HEK293T (cell line): ENCODE data around the gene SATB1.

Experiments
- ARNT ChIP-seq: fragments of 450-650 bp; IDR thresholded peaks from 2 replicates; pipeline ENCODE4 v1.6.1; 2017; ENCODE audit warnings: mild to moderate bottlenecking
- BHLHE40 ChIP-seq: fragments of 450-650 bp; IDR thresholded peaks from 2 replicates; pipeline ENCODE4 v1.6.1; 2016; ENCODE audit warnings: mild to moderate bottlenecking, moderate library complexity, borderline replicate concordance
- CTBP1 ChIP-seq: fragments of 450-650 bp; IDR thresholded peaks from 2 replicates; pipeline ENCODE4 v1.6.1; 2016; ENCODE audit warnings: borderline replicate concordance
- ELF4 ChIP-seq: fragments of 450-650 bp; IDR thresholded peaks from 2 replicates; pipeline ENCODE4 v1.6.1; 2017; ENCODE audit warnings: antibody characterized with exemption
- FOXA1 ChIP-seq: fragments of 450-650 bp; IDR thresholded peaks from 2 replicates; pipeline ENCODE4 v1.6.1; 2016; ENCODE audit warnings: mild to moderate bottlenecking
- FOXK2 ChIP-seq: fragments of 450-650 bp; IDR thresholded peaks from 2 replicates; pipeline ENCODE4 v1.6.1; 2016; ENCODE audit warnings: mild to moderate bottlenecking
- FOXM1 ChIP-seq: fragments of 450-650 bp; IDR thresholded peaks from 2 replicates; pipeline ENCODE4 v1.6.1; 2017; ENCODE audit warnings: mild to moderate bottlenecking, borderline replicate concordance
- LEF1 ChIP-seq: fragments of 450-650 bp; IDR thresholded peaks from 2 replicates; pipeline ENCODE4 v1.6.1; 2017; ENCODE audit warnings: mild to moderate bottlenecking, borderline replicate concordance
- NFRKB ChIP-seq: fragments of 450-650 bp; IDR thresholded peaks from 2 replicates; pipeline ENCODE4 v1.6.1; 2016; ENCODE audit warnings: mild to moderate bottlenecking, moderate library complexity
- PKNOX1 ChIP-seq: fragments of 450-650 bp; IDR thresholded peaks from 2 replicates; pipeline ENCODE4 v1.6.1; 2016
- SP1 ChIP-seq: fragments of 450-650 bp; IDR thresholded peaks from 2 replicates; pipeline ENCODE4 v1.6.1; 2017
- SUZ12 ChIP-seq: fragments of 450-650 bp; IDR thresholded peaks from 2 replicates; pipeline ENCODE4 v1.6.1; 2016; ENCODE audit warnings: mild to moderate bottlenecking
- TARDBP ChIP-seq: fragments of 450-650 bp; IDR thresholded peaks from 2 replicates; pipeline ENCODE4 v1.6.1; 2016
- ZNF384 ChIP-seq: fragments of 450-650 bp; IDR thresholded peaks from 2 replicates; pipeline ENCODE4 v1.6.1; 2016

GRCh38 chr3:18308096-18308650 lies 117.0 kb downstream of the SATB1 start:
- TF ChIP-seq ZNF384 (no peak), FOXA1 (no peak), FOXK2 (no peak), FOXM1 (no peak), CTBP1 (no peak), SUZ12 (no peak), BHLHE40 (no peak), PKNOX1 (no peak), NFRKB (no peak), SP1 (no peak), ARNT (no peak), ELF4 (no peak), TARDBP (no peak), LEF1 (no peak)
